HEK293 (cell line): ENCODE data around the gene RMP24.

Source experiments
- CTCF ChIA-PET: fragments of 350-600 bp; formaldehyde crosslinking; extraction: SDS; loops from one replicate; lab custom pipeline; 2021; ENCODE audit warnings: antibody characterized with exemption; lab: Yijun Ruan, JAX
- POLR2A ChIA-PET: fragments of 300-600 bp; formaldehyde crosslinking; extraction: SDS; loops from one replicate; lab custom pipeline; 2020; ENCODE audit warnings: antibody characterized with exemption, inconsistent platforms; lab: Yijun Ruan, JAX
- H3K27ac ChIP-seq: fragments of 200-500 bp; sonication (Bioruptor generic); 2 replicates; pipeline ENCODE4 v1.5.1; 2014; ENCODE audit warnings: low read depth, low read length, control low read depth, inconsistent platforms; ENCODE audit errors: extremely low read depth
- H3K36me3 ChIP-seq, 2 experiments: fragments of 200-500 bp in 1 of 2; sonication (Bioruptor generic) in 1 of 2; 1 replicate in 1 of 2; 2 replicates in 1 of 2; pipeline ENCODE4 v1.5.1; 2014 to 2017; ENCODE audit warnings: inconsistent platforms in 2 of 2, low read length in 2 of 2; ENCODE audit not compliant: control insufficient read depth in 2 of 2, insufficient read depth in 1 of 2
- H3K4me1 ChIP-seq: fragments of 200-500 bp; sonication (Bioruptor generic); 2 replicates; pipeline ENCODE4 v1.5.1; 2014; ENCODE audit warnings: mild to moderate bottlenecking, low read length, inconsistent platforms; ENCODE audit not compliant: control insufficient read depth, insufficient read depth
- H3K4me3 ChIP-seq: 2 replicates; pipeline ENCODE4 v1.5.1; 2011; ENCODE audit warnings: low read depth, mild to moderate bottlenecking, control low read depth, low read length, moderate library complexity
- H3K9me3 ChIP-seq: fragments of 200-500 bp; sonication (Bioruptor generic); 2 replicates; pipeline ENCODE4 v1.5.1; 2014; ENCODE audit warnings: low read depth, low read length, inconsistent platforms; ENCODE audit not compliant: control insufficient read depth, insufficient read depth
- BCL11B ChIP-seq: fragments of 450-650 bp; formaldehyde crosslinking; IDR thresholded peaks from 2 replicates; pipeline ENCODE4 v1.5.1; 2016; ENCODE audit warnings: low read depth, missing biosample characterization, missing genetic modification characterization
- FEZF1 ChIP-seq: fragments of 450-650 bp; formaldehyde crosslinking; IDR thresholded peaks from 2 replicates; pipeline ENCODE4 v1.5.1; 2016; ENCODE audit warnings: missing biosample characterization, missing genetic modification characterization
- KLF7 ChIP-seq: fragments of 450-650 bp; formaldehyde crosslinking; IDR thresholded peaks from 2 replicates; pipeline ENCODE4 v1.5.1; 2016; ENCODE audit warnings: missing biosample characterization, missing genetic modification characterization, borderline replicate concordance
- MEIS1 ChIP-seq: sonication (generic); formaldehyde crosslinking; IDR thresholded peaks from 2 replicates; pipeline ENCODE4 v1.8.1; 2022; ENCODE audit warnings: missing genetic modification reagents, mild to moderate bottlenecking, borderline replicate concordance
- TCF7L2 ChIP-seq: IDR thresholded peaks from 2 replicates; pipeline ENCODE4 v1.6.1; 2011; ENCODE audit warnings: low read depth, mild to moderate bottlenecking, inconsistent platforms, low read length, moderate library complexity, borderline replicate concordance
- ZNF10 ChIP-seq: fragments of 450-650 bp; formaldehyde crosslinking; IDR thresholded peaks from 2 replicates; pipeline ENCODE4 v1.5.1; 2017; ENCODE audit warnings: missing biosample characterization, missing genetic modification characterization
- ZNF155 ChIP-seq: fragments of 450-650 bp; formaldehyde crosslinking; IDR thresholded peaks from 2 replicates; pipeline ENCODE4 v1.5.1; 2016; ENCODE audit warnings: missing biosample characterization, missing genetic modification characterization
- ZNF16 ChIP-seq: fragments of 450-650 bp; formaldehyde crosslinking; IDR thresholded peaks from 2 replicates; pipeline ENCODE4 v1.5.1; 2016; ENCODE audit warnings: low read depth, missing biosample characterization, missing genetic modification characterization
- ZNF174 ChIP-seq: fragments of 450-650 bp; formaldehyde crosslinking; IDR thresholded peaks from 2 replicates; pipeline ENCODE4 v1.5.0; 2017; ENCODE audit warnings: missing biosample characterization, mild to moderate bottlenecking, missing genetic modification characterization
- ZNF175 ChIP-seq: fragments of 450-650 bp; formaldehyde crosslinking; IDR thresholded peaks from 2 replicates; pipeline ENCODE4 v1.5.1; 2016; ENCODE audit warnings: missing biosample characterization, missing genetic modification characterization
- ZNF324 ChIP-seq: fragments of 450-650 bp; formaldehyde crosslinking; IDR thresholded peaks from 2 replicates; pipeline ENCODE4 v1.5.1; 2016; ENCODE audit warnings: missing biosample characterization, missing genetic modification characterization
- ZNF426 ChIP-seq: fragments of 450-650 bp; formaldehyde crosslinking; IDR thresholded peaks from 2 replicates; pipeline ENCODE4 v1.5.1; 2017; ENCODE audit warnings: missing biosample characterization, missing genetic modification characterization, mild to moderate bottlenecking, inconsistent platforms, moderate library complexity
- ZNF571 ChIP-seq: fragments of 450-650 bp; formaldehyde crosslinking; IDR thresholded peaks from 2 replicates; pipeline ENCODE4 v1.5.0; 2017; ENCODE audit warnings: missing biosample characterization, missing genetic modification characterization
- ZNF610 ChIP-seq: fragments of 450-650 bp; formaldehyde crosslinking; IDR thresholded peaks from 2 replicates; pipeline ENCODE4 v1.5.1; 2016; ENCODE audit warnings: missing biosample characterization, missing genetic modification characterization, borderline replicate concordance
- ZNF792 ChIP-seq: fragments of 450-650 bp; formaldehyde crosslinking; IDR thresholded peaks from 2 replicates; pipeline ENCODE4 v1.5.1; 2016; ENCODE audit warnings: missing biosample characterization, missing genetic modification characterization
- TF ChIP-seq, protein P1 (sequence below): fragments of 450-650 bp; formaldehyde crosslinking; optimal IDR thresholded peaks from 2 replicates; pipeline ENCODE3; 2016; ENCODE audit warnings: missing biosample characterization, mild to moderate bottlenecking, missing genetic modification characterization
- TF ChIP-seq, protein P2 (sequence below): fragments of 450-650 bp; formaldehyde crosslinking; IDR thresholded peaks from 2 replicates; pipeline ENCODE4 v1.5.1; 2017; ENCODE audit warnings: missing biosample characterization, mild to moderate bottlenecking, missing genetic modification characterization, moderate library complexity
- TF ChIP-seq, protein P3 (sequence below): fragments of 450-650 bp; formaldehyde crosslinking; IDR thresholded peaks from 2 replicates; pipeline ENCODE4 v1.5.1; 2016; ENCODE audit warnings: missing biosample characterization, missing genetic modification characterization
- TF ChIP-seq, protein P4 (sequence below): fragments of 450-650 bp; formaldehyde crosslinking; IDR thresholded peaks from 2 replicates; pipeline ENCODE4 v1.5.1; 2016; ENCODE audit warnings: missing biosample characterization, missing genetic modification characterization
- TF ChIP-seq, protein P5 (sequence below): fragments of 450-650 bp; formaldehyde crosslinking; IDR thresholded peaks from 2 replicates; pipeline ENCODE4 v1.5.1; 2017; ENCODE audit warnings: missing biosample characterization, missing genetic modification characterization
- TF ChIP-seq, protein P6 (sequence below): fragments of 450-650 bp; formaldehyde crosslinking; IDR thresholded peaks from 2 replicates; pipeline ENCODE4 v1.5.1; 2016; ENCODE audit warnings: missing biosample characterization, missing genetic modification characterization

Gene RMP24

DNA sequence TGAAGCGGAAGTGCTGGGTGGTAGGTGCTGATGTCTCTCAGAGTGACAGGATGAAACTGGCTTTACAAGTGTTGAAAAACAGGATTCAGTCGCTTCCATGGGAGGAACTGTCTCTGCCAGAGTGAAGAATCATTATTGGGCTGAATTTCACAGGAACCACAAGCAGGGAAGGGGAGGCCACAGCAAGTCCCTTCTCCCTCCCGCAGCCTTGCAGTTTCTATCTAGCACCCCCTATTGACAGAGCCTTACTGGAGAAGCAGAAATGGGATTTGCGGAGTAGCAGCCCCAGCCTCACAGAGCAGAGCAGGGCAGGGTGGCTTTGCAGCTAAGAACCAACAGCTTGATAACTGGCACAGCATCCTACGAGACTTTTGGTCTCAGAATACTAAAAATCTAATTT, 33.3 kb upstream of the RMP24 start:
- H3K36me3 ChIP-seq = no peaks in the 10 kb centered on the region
- no peak overlapping the region for H3K27ac ChIP-seq
- no peak overlapping the region for H3K4me3 ChIP-seq
- TF ChIP-seq BCL11B (tag by site-specific recombination) (no peak), ZNF155 (tag by site-specific recombination) (no peak), FEZF1 (tag by site-specific recombination) (no peak), ZNF174 (tag by site-specific recombination) (no peak), KLF7 (tag by site-specific recombination) (no peak), ZNF792 (no peak), TCF7L2 (no peak), ZNF175 (tag by site-specific recombination) (no peak), ZNF610 (tag by site-specific recombination) (no peak), ZNF571 (tag by site-specific recombination) (no peak), MEIS1 (CRISPR knock-in tag) (no peak), ZNF16 (tag by site-specific recombination) (no peak)
- TF ChIP-seq, protein P1, sequence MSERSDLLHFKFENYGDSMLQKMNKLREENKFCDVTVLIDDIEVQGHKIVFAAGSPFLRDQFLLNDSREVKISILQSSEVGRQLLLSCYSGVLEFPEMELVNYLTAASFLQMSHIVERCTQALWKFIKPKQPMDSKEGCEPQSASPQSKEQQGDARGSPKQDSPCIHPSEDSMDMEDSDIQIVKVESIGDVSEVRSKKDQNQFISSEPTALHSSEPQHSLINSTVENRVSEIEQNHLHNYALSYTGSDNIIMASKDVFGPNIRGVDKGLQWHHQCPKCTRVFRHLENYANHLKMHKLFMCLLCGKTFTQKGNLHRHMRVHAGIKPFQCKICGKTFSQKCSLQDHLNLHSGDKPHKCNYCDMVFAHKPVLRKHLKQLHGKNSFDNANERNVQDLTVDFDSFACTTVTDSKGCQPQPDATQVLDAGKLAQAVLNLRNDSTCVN = no peak
- TF ChIP-seq, protein P2, sequence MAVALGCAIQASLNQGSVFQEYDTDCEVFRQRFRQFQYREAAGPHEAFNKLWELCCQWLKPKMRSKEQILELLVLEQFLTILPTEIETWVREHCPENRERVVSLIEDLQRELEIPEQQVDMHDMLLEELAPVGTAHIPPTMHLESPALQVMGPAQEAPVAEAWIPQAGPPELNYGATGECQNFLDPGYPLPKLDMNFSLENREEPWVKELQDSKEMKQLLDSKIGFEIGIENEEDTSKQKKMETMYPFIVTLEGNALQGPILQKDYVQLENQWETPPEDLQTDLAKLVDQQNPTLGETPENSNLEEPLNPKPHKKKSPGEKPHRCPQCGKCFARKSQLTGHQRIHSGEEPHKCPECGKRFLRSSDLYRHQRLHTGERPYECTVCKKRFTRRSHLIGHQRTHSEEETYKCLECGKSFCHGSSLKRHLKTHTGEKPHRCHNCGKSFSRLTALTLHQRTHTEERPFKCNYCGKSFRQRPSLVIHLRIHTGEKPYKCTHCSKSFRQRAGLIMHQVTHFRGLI (tag by site-specific recombination) = no peak
- TF ChIP-seq, protein P3, sequence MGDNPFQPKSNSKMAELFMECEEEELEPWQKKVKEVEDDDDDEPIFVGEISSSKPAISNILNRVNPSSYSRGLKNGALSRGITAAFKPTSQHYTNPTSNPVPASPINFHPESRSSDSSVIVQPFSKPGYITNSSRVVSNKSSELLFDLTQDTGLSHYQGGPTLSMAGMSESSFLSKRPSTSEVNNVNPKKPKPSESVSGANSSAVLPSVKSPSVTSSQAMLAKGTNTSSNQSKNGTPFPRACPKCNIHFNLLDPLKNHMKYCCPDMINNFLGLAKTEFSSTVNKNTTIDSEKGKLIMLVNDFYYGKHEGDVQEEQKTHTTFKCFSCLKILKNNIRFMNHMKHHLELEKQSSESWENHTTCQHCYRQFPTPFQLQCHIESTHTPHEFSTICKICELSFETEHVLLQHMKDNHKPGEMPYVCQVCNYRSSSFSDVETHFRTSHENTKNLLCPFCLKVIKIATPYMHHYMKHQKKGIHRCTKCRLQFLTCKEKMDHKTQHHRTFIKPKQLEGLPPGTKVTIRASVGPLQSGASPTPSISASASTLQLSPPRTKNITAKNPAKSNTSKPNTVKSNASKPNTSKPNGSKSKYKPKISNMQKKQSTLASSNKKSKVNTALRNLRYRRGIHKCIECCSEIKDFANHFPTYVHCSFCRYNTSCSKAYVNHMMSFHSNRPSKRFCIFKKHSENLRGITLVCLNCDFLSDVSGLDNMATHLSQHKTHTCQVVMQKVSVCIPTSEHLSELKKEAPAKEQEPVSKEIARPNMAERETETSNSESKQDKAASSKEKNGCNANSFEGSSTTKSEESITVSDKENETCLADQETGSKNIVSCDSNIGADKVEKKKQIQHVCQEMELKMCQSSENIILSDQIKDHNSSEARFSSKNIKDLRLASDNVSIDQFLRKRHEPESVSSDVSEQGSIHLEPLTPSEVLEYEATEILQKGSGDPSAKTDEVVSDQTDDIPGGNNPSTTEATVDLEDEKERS = no peak
- TF ChIP-seq, protein P4, sequence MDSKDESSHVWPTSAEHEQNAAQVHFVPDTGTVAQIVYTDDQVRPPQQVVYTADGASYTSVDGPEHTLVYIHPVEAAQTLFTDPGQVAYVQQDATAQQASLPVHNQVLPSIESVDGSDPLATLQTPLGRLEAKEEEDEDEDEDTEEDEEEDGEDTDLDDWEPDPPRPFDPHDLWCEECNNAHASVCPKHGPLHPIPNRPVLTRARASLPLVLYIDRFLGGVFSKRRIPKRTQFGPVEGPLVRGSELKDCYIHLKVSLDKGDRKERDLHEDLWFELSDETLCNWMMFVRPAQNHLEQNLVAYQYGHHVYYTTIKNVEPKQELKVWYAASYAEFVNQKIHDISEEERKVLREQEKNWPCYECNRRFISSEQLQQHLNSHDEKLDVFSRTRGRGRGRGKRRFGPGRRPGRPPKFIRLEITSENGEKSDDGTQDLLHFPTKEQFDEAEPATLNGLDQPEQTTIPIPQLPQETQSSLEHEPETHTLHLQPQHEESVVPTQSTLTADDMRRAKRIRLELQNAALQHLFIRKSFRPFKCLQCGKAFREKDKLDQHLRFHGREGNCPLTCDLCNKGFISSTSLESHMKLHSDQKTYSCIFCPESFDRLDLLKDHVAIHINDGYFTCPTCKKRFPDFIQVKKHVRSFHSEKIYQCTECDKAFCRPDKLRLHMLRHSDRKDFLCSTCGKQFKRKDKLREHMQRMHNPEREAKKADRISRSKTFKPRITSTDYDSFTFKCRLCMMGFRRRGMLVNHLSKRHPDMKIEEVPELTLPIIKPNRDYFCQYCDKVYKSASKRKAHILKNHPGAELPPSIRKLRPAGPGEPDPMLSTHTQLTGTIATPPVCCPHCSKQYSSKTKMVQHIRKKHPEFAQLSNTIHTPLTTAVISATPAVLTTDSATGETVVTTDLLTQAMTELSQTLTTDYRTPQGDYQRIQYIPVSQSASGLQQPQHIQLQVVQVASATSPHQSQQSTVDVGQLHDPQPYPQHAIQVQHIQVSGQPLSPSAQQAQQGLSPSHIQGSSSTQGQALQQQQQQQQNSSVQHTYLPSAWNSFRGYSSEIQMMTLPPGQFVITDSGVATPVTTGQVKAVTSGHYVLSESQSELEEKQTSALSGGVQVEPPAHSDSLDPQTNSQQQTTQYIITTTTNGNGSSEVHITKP = no peak
- H3K9me3 ChIP-seq = no peaks in the 10 kb centered on the region
- CTCF ChIA-PET = interaction anchor here (1.1 to 2.5 kb wide), 3 partner anchors 11 to 277 kb away, joined by 3 to 16 read pairs (median 6); no protein-coding TSS in a partner anchor
- no peaks in the 10 kb centered on the region for H3K4me1 ChIP-seq
- POLR2A ChIA-PET = no interaction called here

DNA sequence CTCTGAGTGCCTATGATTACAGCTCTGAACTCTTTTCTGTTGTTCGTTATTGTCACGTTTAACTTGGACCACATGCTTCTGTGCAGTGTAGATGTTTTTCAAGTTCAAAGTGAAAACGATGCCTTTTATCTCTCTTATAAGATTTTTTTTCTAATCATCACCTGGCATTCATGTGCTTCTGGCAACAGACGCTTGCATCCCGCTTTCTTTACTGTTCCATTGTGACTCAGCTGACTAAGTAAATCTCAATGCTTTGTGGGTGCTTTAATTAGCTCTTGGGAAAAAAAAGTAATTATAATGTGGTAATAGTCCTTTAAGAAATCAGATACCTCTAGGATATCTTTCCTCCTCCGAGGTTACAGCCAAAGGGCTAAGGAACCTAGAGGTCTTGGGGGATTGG, 31.2 kb upstream of the RMP24 start:
- H3K4me3 ChIP-seq = no peak overlapping the region
- H3K27ac ChIP-seq = no peak overlapping the region
- no peaks in the 10 kb centered on the region for H3K36me3 ChIP-seq
- H3K9me3 ChIP-seq = no peaks in the 10 kb centered on the region
- CTCF ChIA-PET = interaction anchor here (0.6 to 2.6 kb wide), 3 partner anchors 9 to 702 kb away, joined by 4 to 25 read pairs (median 4); no protein-coding TSS in a partner anchor
- no peaks in the 10 kb centered on the region for H3K4me1 ChIP-seq
- POLR2A ChIA-PET = interaction anchor here (0.5 kb wide), 1 partner anchor 284 kb away, joined by 3 read pairs; no protein-coding TSS in a partner anchor
- TF ChIP-seq BCL11B (tag by site-specific recombination) (no peak), ZNF10 (tag by site-specific recombination) (no peak), ZNF324 (tag by site-specific recombination) (no peak), ZNF426 (tag by site-specific recombination) (no peak)
- TF ChIP-seq, protein P5, sequence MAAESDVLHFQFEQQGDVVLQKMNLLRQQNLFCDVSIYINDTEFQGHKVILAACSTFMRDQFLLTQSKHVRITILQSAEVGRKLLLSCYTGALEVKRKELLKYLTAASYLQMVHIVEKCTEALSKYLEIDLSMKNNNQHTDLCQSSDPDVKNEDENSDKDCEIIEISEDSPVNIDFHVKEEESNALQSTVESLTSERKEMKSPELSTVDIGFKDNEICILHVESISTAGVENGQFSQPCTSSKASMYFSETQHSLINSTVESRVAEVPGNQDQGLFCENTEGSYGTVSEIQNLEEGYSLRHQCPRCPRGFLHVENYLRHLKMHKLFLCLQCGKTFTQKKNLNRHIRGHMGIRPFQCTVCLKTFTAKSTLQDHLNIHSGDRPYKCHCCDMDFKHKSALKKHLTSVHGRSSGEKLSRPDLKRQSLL (tag by site-specific recombination) = no peak
- TF ChIP-seq, protein P6, sequence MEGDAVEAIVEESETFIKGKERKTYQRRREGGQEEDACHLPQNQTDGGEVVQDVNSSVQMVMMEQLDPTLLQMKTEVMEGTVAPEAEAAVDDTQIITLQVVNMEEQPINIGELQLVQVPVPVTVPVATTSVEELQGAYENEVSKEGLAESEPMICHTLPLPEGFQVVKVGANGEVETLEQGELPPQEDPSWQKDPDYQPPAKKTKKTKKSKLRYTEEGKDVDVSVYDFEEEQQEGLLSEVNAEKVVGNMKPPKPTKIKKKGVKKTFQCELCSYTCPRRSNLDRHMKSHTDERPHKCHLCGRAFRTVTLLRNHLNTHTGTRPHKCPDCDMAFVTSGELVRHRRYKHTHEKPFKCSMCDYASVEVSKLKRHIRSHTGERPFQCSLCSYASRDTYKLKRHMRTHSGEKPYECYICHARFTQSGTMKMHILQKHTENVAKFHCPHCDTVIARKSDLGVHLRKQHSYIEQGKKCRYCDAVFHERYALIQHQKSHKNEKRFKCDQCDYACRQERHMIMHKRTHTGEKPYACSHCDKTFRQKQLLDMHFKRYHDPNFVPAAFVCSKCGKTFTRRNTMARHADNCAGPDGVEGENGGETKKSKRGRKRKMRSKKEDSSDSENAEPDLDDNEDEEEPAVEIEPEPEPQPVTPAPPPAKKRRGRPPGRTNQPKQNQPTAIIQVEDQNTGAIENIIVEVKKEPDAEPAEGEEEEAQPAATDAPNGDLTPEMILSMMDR (tag by site-specific recombination) = no peak
